Erythroblast (primary cell): Measurements from ENCODE around the gene RNF4.

ENCODE experiments used
- GATA1 ChIP-seq: IDR thresholded peaks from 2 replicates; pipeline ENCODE4 v1.6.1; 2011; ENCODE audit warnings: low read depth, mild to moderate bottlenecking, control low read depth, low read length, moderate library complexity
- POLR2A ChIP-seq: IDR thresholded peaks from 2 replicates; pipeline ENCODE4 v1.6.1; 2011; ENCODE audit warnings: mild to moderate bottlenecking, low read length

GRCh38 chr4:2484185-2484584, 15.3 kb downstream of the RNF4 start:
- TF ChIP-seq POLR2A: no peak
- no peak for TF ChIP-seq GATA1
